Inferior parietal cortex (tissue), 1 donor: Measurements from ENCODE around the gene CPN2.

Experiments used
- DNase-seq: peaks from one replicate; pipeline ENCODE4 v3.0.0-alpha.2; 2016; ENCODE audit errors: extremely low spot score

The CPN2 gene

GRCh38 chr3:194351080-194351672, at the start of gene CPN2:
Gene CPN2, minus strand, starts transcription at chr3:194351328. Its CDS starts 8,626 bp downstream, at chr3:194342702.
- DNase-seq, result no peak

GRCh38 chr3:194399874-194400411, 48.8 kb upstream of the CPN2 start:
- no peak for DNase-seq

GRCh38 chr3:194399166-194399565, 48.0 kb upstream of the CPN2 start, which contains the start of gene GP5:
Gene GP5, minus strand, starts transcription at chr3:194399266. Its CDS starts 984 bp downstream, at chr3:194398282.
- no peak for DNase-seq

GRCh38 chr3:194397757-194398312, 46.7 kb upstream of the CPN2 start:
- no peak for DNase-seq

- DNase-seq, result no peak
Measured at GRCh38 chr3:194396859-194397756, 46.0 kb upstream of the CPN2 start.

- DNase-seq, result no peak
Measured at GRCh38 chr3:194396539-194396858, 45.4 kb upstream of the CPN2 start.

- DNase-seq, result no peak
Measured at GRCh38 chr3:194395778-194396538, 44.8 kb upstream of the CPN2 start.

- DNase-seq, result no peak
Measured at GRCh38 chr3:194395212-194395611, 44.1 kb upstream of the CPN2 start.

- no peak for DNase-seq
Measured at GRCh38 chr3:194392576-194392975, 41.4 kb upstream of the CPN2 start.

- DNase-seq, result no peak
Measured at GRCh38 chr3:194390835-194391234, 39.7 kb upstream of the CPN2 start.

- no peak for DNase-seq
Measured at GRCh38 chr3:194389269-194389668, 38.1 kb upstream of the CPN2 start.

- no peak for DNase-seq
Measured at GRCh38 chr3:194387926-194388418, 36.8 kb upstream of the CPN2 start.

GRCh38 chr3:194387276-194387675, 36.1 kb upstream of the CPN2 start:
- no peak for DNase-seq

GRCh38 chr3:194386648-194387047, 35.5 kb upstream of the CPN2 start:
- DNase-seq, result no peak

GRCh38 chr3:194386066-194386465, 34.9 kb upstream of the CPN2 start:
- DNase-seq, result no peak

- no peak for DNase-seq
Measured at GRCh38 chr3:194384569-194385001, 33.5 kb upstream of the CPN2 start.

- DNase-seq, result no peak
Measured at GRCh38 chr3:194384156-194384555, 33.0 kb upstream of the CPN2 start.

- no peak for DNase-seq
Measured at GRCh38 chr3:194383276-194383940, 32.3 kb upstream of the CPN2 start.

- no peak for DNase-seq
Measured at GRCh38 chr3:194382892-194383223, 31.7 kb upstream of the CPN2 start.

- DNase-seq, result no peak
Measured at GRCh38 chr3:194382196-194382891, 31.2 kb upstream of the CPN2 start.

- no peak for DNase-seq
Measured at GRCh38 chr3:194381460-194381875, 30.3 kb upstream of the CPN2 start.
